ENCODE results near the gene UPK1B. TPM values are rescaled to one million over a fixed set of nuclear protein-coding genes. Genes with fewer than 3 reads are reported as not detected.
"Not testable (repeated sequence)": the region's sequence is repeated elsewhere in the genome, so short reads cannot be mapped to it uniquely, and the experiment has no call there.

The UPK1B gene
- total RNA-seq, 2 donors from 2014 or later = 1.1 to 4.3 TPM

GRCh38 chr3:119164745-119165144 lies 8.7 kb upstream of the UPK1B start:
- ATAC-seq; DNase-seq; intact Hi-C loops (cut with DNase I): not testable (repeated sequence)

- DNase-seq = no peak
- intact Hi-C loops (cut with DNase I) = no loop called here
- ATAC-seq = no peak
These were observed 2.6 kb upstream of the UPK1B start for GRCh38 chr3:119170821-119171220.

DNA sequence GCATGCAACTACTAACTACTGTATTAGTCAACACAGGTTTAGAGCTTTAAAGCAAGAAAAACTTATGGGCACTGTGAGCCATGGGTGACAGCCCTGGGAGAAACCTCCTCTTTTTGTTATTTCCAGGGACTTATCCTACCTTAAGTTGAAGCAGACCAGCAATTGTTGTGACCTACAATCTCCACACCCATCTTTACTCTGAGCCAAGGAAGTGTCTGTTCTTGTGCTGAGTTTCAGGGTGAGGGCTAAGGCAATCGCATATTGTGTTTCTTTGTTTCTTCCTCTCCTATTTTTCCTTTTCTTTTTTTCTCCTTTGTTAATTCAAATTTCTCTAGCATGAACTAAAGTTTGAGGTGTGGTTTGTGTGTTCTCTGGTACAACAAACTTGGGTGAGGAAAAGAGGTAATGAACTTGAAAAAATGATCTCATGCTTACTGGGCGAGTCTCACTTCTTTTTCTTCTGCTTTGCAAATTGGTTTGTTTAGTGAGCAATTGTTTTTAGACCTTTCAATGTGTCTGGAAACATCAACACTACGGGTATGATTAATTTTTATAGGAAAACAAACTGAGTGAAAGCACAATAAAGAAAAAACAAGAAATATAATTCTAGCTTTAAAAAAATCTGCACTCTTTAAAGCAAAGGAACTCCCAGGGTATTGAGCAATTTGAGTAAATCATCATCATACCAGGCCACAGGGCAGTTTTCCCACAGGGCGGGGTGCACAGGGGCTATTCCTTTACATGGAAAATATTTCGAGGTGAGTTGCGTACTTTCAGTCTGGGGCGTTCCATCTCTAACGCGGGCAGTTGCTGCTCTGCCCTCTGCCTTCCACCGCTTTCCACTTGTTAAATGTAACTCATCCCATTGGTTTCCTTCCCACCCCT lies 2.7 kb downstream of the UPK1B start:
- ATAC-seq = peak; percentile 56 to 93

GRCh38 chr3:119176778-119177177 lies 3.4 kb downstream of the UPK1B start:
- intact Hi-C loops (cut with DNase I) = no loop called here
- DNase-seq (no peak), ATAC-seq (no peak)

More for the DNA sequence above, 2.7 kb downstream of the UPK1B start:
- intact Hi-C loops (cut with DNase I) = no loop called here
- peak; percentile 67 for DNase-seq

- intact Hi-C loops (cut with DNase I) = no loop called here
- DNase-seq (no peak), ATAC-seq (no peak)
These were observed 3.9 kb downstream of the UPK1B start for GRCh38 chr3:119177321-119177720.

DNA sequence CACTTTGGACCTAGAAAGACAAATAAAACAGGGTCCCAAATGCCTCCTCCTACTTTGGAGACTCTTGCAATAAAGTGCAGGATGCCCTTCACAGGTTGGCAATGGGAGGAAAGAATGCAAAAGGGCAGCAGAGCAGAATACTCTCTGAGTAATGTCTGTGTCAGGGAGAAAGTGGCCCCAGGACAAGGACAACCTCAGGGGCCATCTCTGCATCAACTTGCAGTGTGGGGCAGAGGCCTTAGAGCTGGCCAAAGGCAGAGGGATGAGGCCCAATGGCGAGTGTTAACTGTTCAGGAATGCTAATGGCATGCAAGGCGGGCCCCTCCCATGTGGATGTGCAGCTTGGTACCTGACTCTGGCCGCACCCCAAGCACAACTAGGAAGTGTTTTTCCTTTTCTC lies 8.4 kb downstream of the UPK1B start:
- ATAC-seq = peak in 1 of 2 donors; percentile 90
- intact Hi-C loops (cut with DNase I) = no loop called here
- no peak for DNase-seq

DNA sequence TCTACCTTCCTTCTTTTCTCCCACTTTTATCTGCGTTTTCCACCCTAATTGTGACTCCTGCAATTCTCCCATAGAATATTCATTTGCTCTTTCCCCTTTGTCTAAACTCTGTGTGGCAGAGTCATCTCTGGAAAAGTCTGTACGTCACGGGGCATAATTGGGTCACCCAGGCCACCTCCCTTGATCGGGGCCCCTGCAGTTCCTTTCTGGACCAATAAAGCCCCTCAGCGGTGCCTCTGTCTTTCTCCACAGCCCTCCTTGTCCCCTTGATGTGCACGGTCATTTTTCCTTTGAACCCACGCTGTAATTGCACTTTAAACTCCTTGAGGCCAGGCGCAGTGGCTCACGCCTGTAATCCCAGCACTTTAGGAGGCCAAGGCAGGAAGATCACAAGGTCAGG lies 10.7 kb downstream of the UPK1B start:
- intact Hi-C loops (cut with DNase I) = no loop called here
- ATAC-seq = no peak

GRCh38 chr3:119184796-119185570 lies 11.6 kb downstream of the UPK1B start:
- intact Hi-C loops (cut with DNase I) = no loop called here
- ATAC-seq = peak in 1 of 2 donors; percentile 69
- no peak for DNase-seq

More for the DNA sequence above, 10.7 kb downstream of the UPK1B start:
- DNase-seq = no peak

GRCh38 chr3:119187266-119187665 lies 13.9 kb downstream of the UPK1B start:
- no peak for ATAC-seq

GRCh38 chr3:119191800-119192199 lies 18.4 kb downstream of the UPK1B start:
- ATAC-seq (no peak), DNase-seq (no peak)
- intact Hi-C loops (cut with DNase I) = no loop called here

More at GRCh38 chr3:119187266-119187665, 13.9 kb downstream of the UPK1B start:
- DNase-seq = no peak
- intact Hi-C loops (cut with DNase I) = no loop called here

GRCh38 chr3:119194237-119195150 lies 21.1 kb downstream of the UPK1B start:
- no peak for DNase-seq
- intact Hi-C loops (cut with DNase I) = no loop called here
- ATAC-seq = no peak

GRCh38 chr3:119195151-119195476 lies 21.7 kb downstream of the UPK1B start:
- ATAC-seq (no peak), DNase-seq (no peak)
- intact Hi-C loops (cut with DNase I) = no loop called here

DNA sequence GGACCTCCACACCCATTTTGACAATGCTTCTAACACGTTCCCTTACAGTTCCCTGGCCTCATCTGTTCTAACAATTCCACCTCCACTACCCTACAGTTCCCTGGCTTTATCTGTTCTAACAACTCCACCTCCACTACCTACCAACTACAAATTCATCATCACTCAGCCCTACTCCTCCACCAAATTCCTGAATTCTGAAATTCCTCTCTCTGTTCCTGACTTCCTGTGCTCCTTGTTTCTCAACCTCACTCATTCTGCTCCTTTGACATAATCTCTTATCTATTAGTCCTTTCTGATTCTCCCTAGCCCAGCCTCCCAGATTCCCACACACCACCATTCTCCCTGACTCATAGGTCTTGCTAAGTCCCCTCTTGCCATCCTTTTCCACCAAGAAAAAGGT lies 22.5 kb downstream of the UPK1B start:
- DNase-seq = no peak
- peak in 1 of 2 donors; percentile 89 for ATAC-seq
- intact Hi-C loops (cut with DNase I) = no loop called here

- ATAC-seq = peak in 1 of 2 donors; percentile 38
- intact Hi-C loops (cut with DNase I) = loop anchor here in 1 of 2 donors (10.0 kb wide), 1 partner anchor 60 kb away; the partner anchor contains the start of gene TEX55
- DNase-seq = no peak
These were observed 31.8 kb downstream of the UPK1B start for GRCh38 chr3:119205209-119205608.

DNA sequence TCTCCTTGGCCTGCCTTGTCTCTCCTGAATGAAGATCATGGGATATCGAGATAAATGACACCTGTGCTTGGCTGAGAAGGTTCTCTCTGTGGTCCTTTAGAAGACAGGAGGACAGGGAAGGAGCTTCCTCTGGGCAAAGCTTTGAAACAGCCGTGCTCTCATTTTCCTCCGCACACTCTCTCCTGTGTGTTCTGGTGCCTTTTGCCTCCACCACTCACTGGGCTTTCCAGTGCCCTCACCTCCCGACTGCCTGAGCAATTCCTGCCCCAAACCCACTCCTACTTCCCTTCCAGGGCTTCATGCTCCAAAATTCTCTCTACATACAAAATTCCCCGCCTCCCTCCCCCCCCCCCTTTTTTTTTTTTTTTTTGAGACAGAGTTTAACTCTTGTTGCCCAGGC lies 32.3 kb downstream of the UPK1B start:
- DNase-seq (no peak), ATAC-seq (peak in 1 of 2 donors; percentile 7)
- intact Hi-C loops (cut with DNase I) = loop anchor here in 1 of 2 donors (10.0 kb wide), 1 partner anchor 61 kb away; the partner anchor contains the start of gene TEX55

GRCh38 chr3:119206611-119207511 lies 33.5 kb downstream of the UPK1B start:
- ATAC-seq (peak; percentile 81 to 92), DNase-seq (peak; percentile 54)
- intact Hi-C loops (cut with DNase I) = loop anchor here in 1 of 2 donors (10.0 kb wide), 1 partner anchor 62 kb away; the partner anchor contains the start of gene TEX55

DNA sequence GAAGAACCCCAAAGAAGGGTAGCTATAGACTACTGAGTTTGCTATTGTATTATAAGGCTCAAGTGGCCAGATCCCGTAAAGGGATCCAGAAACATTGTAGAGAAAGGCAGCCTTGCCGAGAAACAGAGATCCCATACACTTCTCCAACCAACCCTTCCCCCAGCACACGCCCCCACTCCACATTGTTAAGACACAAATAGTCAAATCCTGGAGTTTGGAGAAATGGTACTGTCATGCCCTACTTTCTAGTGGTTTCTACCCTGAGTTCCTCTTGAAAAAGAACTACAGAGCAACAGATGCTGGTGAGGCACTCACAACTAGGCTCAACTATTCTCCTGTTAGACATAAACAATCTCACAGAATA lies 34.1 kb downstream of the UPK1B start:
- intact Hi-C loops (cut with DNase I) = loop anchor here in 1 of 2 donors (10.0 kb wide), 1 partner anchor 63 kb away; the partner anchor contains the start of gene TEX55
- no peak for DNase-seq
- ATAC-seq = no peak

- intact Hi-C loops (cut with DNase I) = no loop called here
- ATAC-seq = no peak
- no peak for DNase-seq
These were observed 37.8 kb downstream of the UPK1B start for GRCh38 chr3:119211193-119211592.
